CD14-positive monocyte (primary cell): ENCODE data around the gene CCNB2. TPM values are rescaled to one million over a fixed set of nuclear protein-coding genes. Genes with fewer than 3 reads are reported as not detected.

Experiments
- DNase-seq, 3 donors: peaks; one replicate each; pipeline ENCODE4 v3.0.0-alpha.2; 2011 to 2022
- H2AFZ ChIP-seq: 2 replicates; pipeline ENCODE4 v1.6.0; 2012; ENCODE audit warnings: mild to moderate bottlenecking, low read depth, low read length, inconsistent platforms; ENCODE audit not compliant: insufficient read depth, poor library complexity, severe bottlenecking
- H3K27ac ChIP-seq, 2 donors: 1 replicate in 1 of 2; 2 replicates in 1 of 2; pipeline ENCODE4 v1.5.1; 2012 to 2013; ENCODE audit warnings: low read length in 2 of 2, control low read depth in 1 of 2, inconsistent platforms in 1 of 2, low read depth in 1 of 2, mild to moderate bottlenecking in 1 of 2
- H3K27me3 ChIP-seq, 2 donors: one replicate each; pipeline versions ENCODE4 v1.6.0 to v1.6.1; 2011 to 2013; ENCODE audit warnings: low read length in 2 of 2; ENCODE audit not compliant: control insufficient read depth in 2 of 2, insufficient read depth in 2 of 2
- H3K36me3 ChIP-seq, 2 donors: replicated peaks in 1 of 2; 1 replicate in 1 of 2; 2 replicates in 1 of 2; pipeline versions ENCODE4 v1.5.1 to v1.6.1; 2012 to 2013; ENCODE audit warnings: low read length in 2 of 2, control low read depth in 1 of 2, inconsistent platforms in 1 of 2, mild to moderate bottlenecking in 1 of 2; ENCODE audit not compliant: insufficient read depth in 2 of 2, control insufficient read depth in 1 of 2
- H3K4me1 ChIP-seq, 2 donors: 1 replicate in 1 of 2; 2 replicates in 1 of 2; pipeline versions ENCODE4 v1.5.1 to v1.6.1; 2012 to 2013; ENCODE audit warnings: low read length in 2 of 2, control low read depth in 1 of 2, inconsistent platforms in 1 of 2, mild to moderate bottlenecking in 1 of 2, moderate library complexity in 1 of 2; ENCODE audit not compliant: insufficient read depth in 2 of 2, control insufficient read depth in 1 of 2
- H3K4me2 ChIP-seq: replicated peaks from 2 replicates; pipeline ENCODE3; 2012; ENCODE audit warnings: low read length, moderate library complexity, mild to moderate bottlenecking; ENCODE audit not compliant: poor library complexity, severe bottlenecking; ENCODE audit errors: extremely low read depth
- H3K4me3 ChIP-seq, 3 experiments: fragments of 200-600 bp in 1 of 3; sonication (generic) in 1 of 3; replicated peaks in 1 of 3; 1 replicate in 2 of 3; 2 replicates in 1 of 3; pipeline ENCODE4 v1.5.1; 2011 to 2013; ENCODE audit warnings: low read length in 3 of 3, mild to moderate bottlenecking in 3 of 3, control low read depth in 2 of 3, low read depth in 2 of 3, inconsistent platforms in 1 of 3, moderate library complexity in 1 of 3
- H3K79me2 ChIP-seq: 2 replicates; pipeline ENCODE4 v1.6.0; 2012; ENCODE audit warnings: mild to moderate bottlenecking, control low read depth, inconsistent platforms, low read length, moderate library complexity; ENCODE audit not compliant: insufficient read depth
- H3K9ac ChIP-seq: 2 replicates; pipeline ENCODE4 v1.6.0; 2017; ENCODE audit warnings: low read length, mild to moderate bottlenecking; ENCODE audit not compliant: insufficient read depth, poor library complexity, severe bottlenecking
- H3K9me3 ChIP-seq, 2 donors: replicated peaks in 1 of 2; 1 replicate in 1 of 2; 2 replicates in 1 of 2; pipeline versions ENCODE4 v1.5.1 to v1.6.1; 2012 to 2013; ENCODE audit warnings: low read length in 2 of 2, control low read depth in 1 of 2; ENCODE audit not compliant: control insufficient read depth in 1 of 2, insufficient read depth in 1 of 2
- H4K20me1 ChIP-seq: 2 replicates; pipeline ENCODE4 v1.6.0; 2012; ENCODE audit warnings: mild to moderate bottlenecking, low read length, control low read depth, moderate library complexity; ENCODE audit not compliant: insufficient read depth
- H3K27ac Mint-ChIP-seq, 7 donors: one replicate each; pipeline ENCODE4 v1.8.0; 2020; ENCODE audit warnings: mild to moderate bottlenecking in 7 of 7, mixed read lengths in 7 of 7, moderate library complexity in 6 of 7, inconsistent platforms in 2 of 7
- H3K27me3 Mint-ChIP-seq, 3 donors: one replicate each; pipeline ENCODE4 v1.8.0; 2021 to 2022; ENCODE audit warnings: low read depth in 3 of 3, mild to moderate bottlenecking in 3 of 3, mixed read lengths in 3 of 3, moderate library complexity in 3 of 3, inconsistent platforms in 1 of 3
- H3K36me3 Mint-ChIP-seq, 2 donors: one replicate each; pipeline ENCODE4 v1.8.0; 2020; ENCODE audit warnings: mixed read lengths in 2 of 2, inconsistent platforms in 1 of 2, mild to moderate bottlenecking in 1 of 2
- H3K4me1 Mint-ChIP-seq: one replicate; pipeline ENCODE4 v1.8.0; 2020; ENCODE audit warnings: mild to moderate bottlenecking, mixed read lengths
- H3K4me3 Mint-ChIP-seq, 2 donors: one replicate each; pipeline ENCODE4 v1.8.0; 2020; ENCODE audit warnings: mild to moderate bottlenecking in 2 of 2, mixed read lengths in 2 of 2, moderate library complexity in 1 of 2
- H3K9me3 Mint-ChIP-seq, 7 donors: one replicate each; pipeline ENCODE4 v1.8.0; 2020 to 2022; ENCODE audit warnings: mixed read lengths in 7 of 7, mild to moderate bottlenecking in 6 of 7, moderate library complexity in 6 of 7, inconsistent platforms in 2 of 7
- WGBS: methylation state at CpG from one replicate; pipeline ENCODE4 v1.1.5; 2013; ENCODE audit warnings: missing lambda C conversion rate; ENCODE audit not compliant: insufficient coverage; 5-methylcytosine and 5-hydroxymethylcytosine counted together
- intact Hi-C, 2 donors: fragments of 100-400 bp; cut with micrococcal nuclease; formaldehyde crosslinking; loops; one replicate each; pipeline versions ENCODE4 v1.15.0 to v1.15.1; 2023
- polyA plus RNA-seq, 3 donors: library from polyadenylated mRNA; depleted of rRNA in 1 of 3; unstranded in 2 of 3; stranded (reverse) in 1 of 3; fragments of 300-500 nt in 2 of 3; fragments of >200 nt in 1 of 3; fragmentation: Illumina TruSeq in 2 of 3; gene quantifications; 1 replicate in 2 of 3; 2 replicates in 1 of 3; pipeline ENCODE4 v1.2.3, GENCODE V29; 2012 to 2021
- TF ChIP-seq, protein P1 (sequence below): fragments of 200-600 bp; IDR thresholded peaks from one replicate; pipeline ENCODE4 v1.8.0; 2022; ENCODE audit warnings: antibody characterized with exemption, mild to moderate bottlenecking

Gene CCNB2
- polyA plus RNA-seq, 3 donors, result 0.13 to 0.53 (median 0.31) TPM

DNA sequence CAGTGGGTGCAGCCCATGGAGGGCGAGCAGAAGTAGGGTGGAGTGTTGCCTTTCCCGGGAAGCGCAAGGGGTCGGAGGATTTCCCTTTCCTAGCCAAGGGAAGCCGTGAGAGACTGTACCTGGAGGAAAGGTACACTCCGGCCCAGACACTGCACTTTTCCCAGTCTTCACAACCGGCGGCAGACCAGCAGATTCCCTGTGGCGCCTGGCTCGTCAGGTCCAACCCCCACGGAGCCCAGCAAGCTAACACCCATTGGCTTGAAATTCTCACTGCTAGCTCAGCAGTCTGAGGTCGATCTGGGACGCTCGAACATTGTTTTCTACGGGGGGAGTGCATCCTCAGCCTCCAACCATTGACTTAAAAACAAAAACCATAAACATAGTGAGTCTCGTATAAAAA, 26.5 kb downstream of the CCNB2 start:
- no peak overlapping the region for H3K4me2 ChIP-seq
- peaks cover 0 to 3% of the 10 kb centered on the region in 2 donors for H3K4me1 ChIP-seq
- H3K27ac ChIP-seq, result no peak overlapping the region
- H3K9ac ChIP-seq, result no peak overlapping the region
- peaks cover 48 to 75% of the 10 kb centered on the region in 2 donors for H3K36me3 ChIP-seq
- no peaks in the 10 kb centered on the region for H3K27me3 ChIP-seq
- peaks cover 0 to 5% (median 3%) of the 10 kb centered on the region in 7 donors for H3K9me3 Mint-ChIP-seq
- no peak overlapping the region for H2AFZ ChIP-seq
- DNase-seq, result no peak
- TF ChIP-seq, protein P1, sequence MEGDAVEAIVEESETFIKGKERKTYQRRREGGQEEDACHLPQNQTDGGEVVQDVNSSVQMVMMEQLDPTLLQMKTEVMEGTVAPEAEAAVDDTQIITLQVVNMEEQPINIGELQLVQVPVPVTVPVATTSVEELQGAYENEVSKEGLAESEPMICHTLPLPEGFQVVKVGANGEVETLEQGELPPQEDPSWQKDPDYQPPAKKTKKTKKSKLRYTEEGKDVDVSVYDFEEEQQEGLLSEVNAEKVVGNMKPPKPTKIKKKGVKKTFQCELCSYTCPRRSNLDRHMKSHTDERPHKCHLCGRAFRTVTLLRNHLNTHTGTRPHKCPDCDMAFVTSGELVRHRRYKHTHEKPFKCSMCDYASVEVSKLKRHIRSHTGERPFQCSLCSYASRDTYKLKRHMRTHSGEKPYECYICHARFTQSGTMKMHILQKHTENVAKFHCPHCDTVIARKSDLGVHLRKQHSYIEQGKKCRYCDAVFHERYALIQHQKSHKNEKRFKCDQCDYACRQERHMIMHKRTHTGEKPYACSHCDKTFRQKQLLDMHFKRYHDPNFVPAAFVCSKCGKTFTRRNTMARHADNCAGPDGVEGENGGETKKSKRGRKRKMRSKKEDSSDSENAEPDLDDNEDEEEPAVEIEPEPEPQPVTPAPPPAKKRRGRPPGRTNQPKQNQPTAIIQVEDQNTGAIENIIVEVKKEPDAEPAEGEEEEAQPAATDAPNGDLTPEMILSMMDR, result no peak
- no peak overlapping the region for H3K4me3 ChIP-seq
- H3K4me3 Mint-ChIP-seq, result no peak overlapping the region
- no peaks in the 10 kb centered on the region for H4K20me1 ChIP-seq
- H3K4me1 Mint-ChIP-seq, result peaks cover 7% of the 10 kb centered on the region
- H3K36me3 Mint-ChIP-seq, result peaks cover 78 to 92% of the 10 kb centered on the region in 2 donors
- H3K79me2 ChIP-seq, result peaks cover 31% of the 10 kb centered on the region
- intact Hi-C loops, result no loop called here
- no peaks in the 10 kb centered on the region for H3K27me3 Mint-ChIP-seq
- H3K9me3 ChIP-seq, result no peaks in the 10 kb centered on the region
- H3K27ac Mint-ChIP-seq, result peak overlapping the region in 2 of 7 donors; percentile 63 to 66
- 100% methylated on average over 9 of the region's 16 CpGs for WGBS

- H3K27ac Mint-ChIP-seq, result peak overlapping the region in 1 of 7 donors; percentile 26
- peaks cover 6% of the 10 kb centered on the region for H3K4me1 Mint-ChIP-seq
- peaks cover 29% of the 10 kb centered on the region for H3K79me2 ChIP-seq
- peaks cover 53 to 79% of the 10 kb centered on the region in 2 donors for H3K36me3 ChIP-seq
- no CpG with 5 or more reads among the region's 3 CpGs for WGBS
- H3K27me3 Mint-ChIP-seq, result no peaks in the 10 kb centered on the region
- intact Hi-C loops, result no loop called here
- no peak for DNase-seq
- no peaks in the 10 kb centered on the region for H3K9me3 ChIP-seq
- H3K27ac ChIP-seq, result peak overlapping the region in 1 of 2 donors; percentile 3
- H4K20me1 ChIP-seq, result no peaks in the 10 kb centered on the region
- H3K4me1 ChIP-seq, result peaks cover 0 to 3% of the 10 kb centered on the region in 2 donors
- H3K9ac ChIP-seq, result no peak overlapping the region
- H3K4me3 Mint-ChIP-seq, result no peak overlapping the region
- TF ChIP-seq, protein P1, result no peak
- H2AFZ ChIP-seq, result no peak overlapping the region
- no peak overlapping the region for H3K4me3 ChIP-seq
- H3K9me3 Mint-ChIP-seq, result peaks cover 0 to 5% (median 3%) of the 10 kb centered on the region in 7 donors
- peaks cover 82 to 93% of the 10 kb centered on the region in 2 donors for H3K36me3 Mint-ChIP-seq
- no peaks in the 10 kb centered on the region for H3K27me3 ChIP-seq
- no peak overlapping the region for H3K4me2 ChIP-seq
Measured at GRCh38 chr15:59131969-59132562, 27.1 kb downstream of the CCNB2 start.
